Measurements from ENCODE around the gene ART1. TPM values are rescaled to one million over a fixed set of nuclear protein-coding genes. Genes with fewer than 3 reads are reported as not detected.

The ART1 gene
- total RNA-seq, 1 donor from 2014 or later = not detected

DNA sequence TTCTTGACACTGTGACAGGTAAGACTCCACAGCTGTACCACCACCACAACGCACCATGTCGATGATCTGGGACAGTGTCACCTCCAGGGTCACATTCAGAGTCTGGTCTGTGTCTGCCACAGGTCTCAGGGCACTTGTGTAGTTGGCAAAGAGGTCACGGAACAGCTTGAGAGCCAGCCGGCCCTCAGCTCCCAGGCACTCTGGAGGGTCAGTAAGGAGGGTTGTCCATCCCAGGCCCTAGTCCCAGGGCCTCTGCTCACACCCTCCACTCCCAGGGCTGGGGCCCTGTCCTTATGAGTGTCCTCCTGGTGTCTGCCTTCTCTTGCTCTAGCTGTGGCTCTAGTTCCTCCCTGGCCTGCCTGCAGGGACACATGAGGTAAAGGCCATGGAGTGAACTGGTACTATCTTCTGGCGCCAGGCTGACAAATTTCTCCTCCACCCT lies 24.8 kb downstream of the ART1 start:
- Mint-ChIP-seq H3K4me3 (no peak overlapping the region), H3K36me3 (ENCODE audit: low read depth) (peaks cover 15% of the 10 kb centered on the region), H3K9me3 (no peaks in the 10 kb centered on the region), H3K27ac (ENCODE audit: unreplicated experiment) (no peak overlapping the region), H3K4me1 (no peaks in the 10 kb centered on the region), H3K27me3 (ENCODE audit: low read depth) (no peaks in the 10 kb centered on the region)
- TF ChIP-seq, protein P1, sequence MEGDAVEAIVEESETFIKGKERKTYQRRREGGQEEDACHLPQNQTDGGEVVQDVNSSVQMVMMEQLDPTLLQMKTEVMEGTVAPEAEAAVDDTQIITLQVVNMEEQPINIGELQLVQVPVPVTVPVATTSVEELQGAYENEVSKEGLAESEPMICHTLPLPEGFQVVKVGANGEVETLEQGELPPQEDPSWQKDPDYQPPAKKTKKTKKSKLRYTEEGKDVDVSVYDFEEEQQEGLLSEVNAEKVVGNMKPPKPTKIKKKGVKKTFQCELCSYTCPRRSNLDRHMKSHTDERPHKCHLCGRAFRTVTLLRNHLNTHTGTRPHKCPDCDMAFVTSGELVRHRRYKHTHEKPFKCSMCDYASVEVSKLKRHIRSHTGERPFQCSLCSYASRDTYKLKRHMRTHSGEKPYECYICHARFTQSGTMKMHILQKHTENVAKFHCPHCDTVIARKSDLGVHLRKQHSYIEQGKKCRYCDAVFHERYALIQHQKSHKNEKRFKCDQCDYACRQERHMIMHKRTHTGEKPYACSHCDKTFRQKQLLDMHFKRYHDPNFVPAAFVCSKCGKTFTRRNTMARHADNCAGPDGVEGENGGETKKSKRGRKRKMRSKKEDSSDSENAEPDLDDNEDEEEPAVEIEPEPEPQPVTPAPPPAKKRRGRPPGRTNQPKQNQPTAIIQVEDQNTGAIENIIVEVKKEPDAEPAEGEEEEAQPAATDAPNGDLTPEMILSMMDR (conservative IDR thresholded peaks at IDR 0.05) = no peak
- no peak for DNase-seq (ENCODE audit: low read depth, low spot score)

- Mint-ChIP-seq H3K27ac (ENCODE audit: unreplicated experiment) (peak within 1 kb of the TSS; percentile 75), H3K4me1 (no peaks in the 10 kb centered on the region), H3K36me3 (ENCODE audit: low read depth) (peaks cover 12% of the 10 kb centered on the region), H3K4me3 (no peak within 1 kb of the TSS), H3K9me3 (no peaks in the 10 kb centered on the region), H3K27me3 (ENCODE audit: low read depth) (no peaks in the 10 kb centered on the region)
- TF ChIP-seq, protein P1 (conservative IDR thresholded peaks at IDR 0.05) = no peak
- no peak for DNase-seq (ENCODE audit: low read depth, low spot score)
These were observed 26.7 kb downstream of the ART1 start, which contains the start of gene CHRNA10 for GRCh38 chr11:3671334-3672254. TSS of gene CHRNA10 (minus strand) at chr11:3671384. CDS start at chr11:3671312, 72 bp downstream.

- no peaks in the 10 kb centered on the region for H3K4me1 Mint-ChIP-seq
These were observed 29.3 kb downstream of the ART1 start for GRCh38 chr11:3674189-3674588.

GRCh38 chr11:3675971-3676370 lies 31.0 kb downstream of the ART1 start:
- Mint-ChIP-seq H3K27ac (ENCODE audit: unreplicated experiment) (no peak overlapping the region), H3K4me1 (no peaks in the 10 kb centered on the region)

More at GRCh38 chr11:3674189-3674588, 29.3 kb downstream of the ART1 start:
- Mint-ChIP-seq H3K36me3 (ENCODE audit: low read depth) (peaks cover 13% of the 10 kb centered on the region), H3K4me3 (no peak overlapping the region), H3K27ac (ENCODE audit: unreplicated experiment) (no peak overlapping the region), H3K27me3 (ENCODE audit: low read depth) (no peaks in the 10 kb centered on the region), H3K9me3 (no peaks in the 10 kb centered on the region)
- no peak for DNase-seq (ENCODE audit: low read depth, low spot score)
- TF ChIP-seq, protein P1 (conservative IDR thresholded peaks at IDR 0.05) = no peak

GRCh38 chr11:3679077-3679476 lies 34.1 kb downstream of the ART1 start:
- H3K36me3 Mint-ChIP-seq (ENCODE audit: low read depth) = peaks cover 24% of the 10 kb centered on the region
- no peaks in the 10 kb centered on the region for H3K4me1 Mint-ChIP-seq
- no peak overlapping the region for H3K27ac Mint-ChIP-seq (ENCODE audit: unreplicated experiment)
- no peaks in the 10 kb centered on the region for H3K27me3 Mint-ChIP-seq (ENCODE audit: low read depth)
- TF ChIP-seq, protein P1 (conservative IDR thresholded peaks at IDR 0.05) = no peak
- no peak for DNase-seq (ENCODE audit: low read depth, low spot score)
- H3K4me3 Mint-ChIP-seq = no peak overlapping the region
- no peaks in the 10 kb centered on the region for H3K9me3 Mint-ChIP-seq

More at GRCh38 chr11:3675971-3676370, 31.0 kb downstream of the ART1 start:
- TF ChIP-seq, protein P1 (conservative IDR thresholded peaks at IDR 0.05) = no peak
- DNase-seq (ENCODE audit: low read depth, low spot score) = no peak
- Mint-ChIP-seq H3K4me3 (no peak overlapping the region), H3K27me3 (ENCODE audit: low read depth) (no peaks in the 10 kb centered on the region), H3K9me3 (no peaks in the 10 kb centered on the region), H3K36me3 (ENCODE audit: low read depth) (peaks cover 22% of the 10 kb centered on the region)
